Measurements from ENCODE around the gene RSRC1.

Gene RSRC1

GRCh38 chr3:158443632-158444031 is 333.7 kb downstream of the RSRC1 start:
- TF ChIP-seq CTCF (IDR thresholded peaks at IDR 0.05; ENCODE audit: low read length) (no peak), EZH2 (IDR thresholded peaks at IDR 0.05; ENCODE audit: borderline replicate concordance, low read length) (no peak)
- no peak overlapping the region for H3K4me3 ChIP-seq (ENCODE audit: low read depth, low read length, poor library complexity, severe bottlenecking)
- H3K4me1 ChIP-seq (ENCODE audit: insufficient read depth, low read length, severe bottlenecking), result no peaks in the 10 kb centered on the region

GRCh38 chr3:158447408-158447807 is 337.5 kb downstream of the RSRC1 start:
- Histone ChIP-seq H3K4me3 (ENCODE audit: low read depth, low read length, poor library complexity, severe bottlenecking) (no peak overlapping the region), H3K36me3 (ENCODE audit: insufficient read depth, low read length) (no peaks in the 10 kb centered on the region), H3K79me2 (ENCODE audit: insufficient read depth, low read length) (no peaks in the 10 kb centered on the region), H3K9ac (ENCODE audit: low read length) (no peak overlapping the region), H3K9me3 (ENCODE audit: low read length) (no peaks in the 10 kb centered on the region), H2AFZ (ENCODE audit: low read length) (no peak overlapping the region), H3F3A (ENCODE audit: insufficient read depth, low read length) (no peaks in the 10 kb centered on the region), H3K27ac (ENCODE audit: low read depth, low read length, poor library complexity, severe bottlenecking) (no peak overlapping the region), H3K4me1 (ENCODE audit: insufficient read depth, low read length, severe bottlenecking) (peaks cover 6% of the 10 kb centered on the region), H4K20me1 (ENCODE audit: insufficient read depth, low read length) (no peaks in the 10 kb centered on the region), H3K4me2 (ENCODE audit: low read length) (no peak overlapping the region), H3K27me3 (ENCODE audit: insufficient read depth, low read length) (no peaks in the 10 kb centered on the region), H3K9me2 (ENCODE audit: low read depth, low read length) (no peaks in the 10 kb centered on the region)
- TF ChIP-seq EZH2 (IDR thresholded peaks at IDR 0.05; ENCODE audit: borderline replicate concordance, low read length) (no peak), CTCF (IDR thresholded peaks at IDR 0.05; ENCODE audit: low read length) (no peak)

More at GRCh38 chr3:158443632-158444031, 333.7 kb downstream of the RSRC1 start:
- Histone ChIP-seq H3K9me3 (ENCODE audit: low read length) (no peaks in the 10 kb centered on the region), H3F3A (ENCODE audit: insufficient read depth, low read length) (no peaks in the 10 kb centered on the region), H2AFZ (ENCODE audit: low read length) (no peak overlapping the region), H3K9ac (ENCODE audit: low read length) (no peak overlapping the region), H3K4me2 (ENCODE audit: low read length) (no peak overlapping the region), H3K36me3 (ENCODE audit: insufficient read depth, low read length) (no peaks in the 10 kb centered on the region), H3K79me2 (ENCODE audit: insufficient read depth, low read length) (no peaks in the 10 kb centered on the region), H3K27ac (ENCODE audit: low read depth, low read length, poor library complexity, severe bottlenecking) (no peak overlapping the region), H3K9me2 (ENCODE audit: low read depth, low read length) (no peaks in the 10 kb centered on the region), H4K20me1 (ENCODE audit: insufficient read depth, low read length) (no peaks in the 10 kb centered on the region), H3K27me3 (ENCODE audit: insufficient read depth, low read length) (no peaks in the 10 kb centered on the region)

- H3F3A ChIP-seq (ENCODE audit: insufficient read depth, low read length), result no peaks in the 10 kb centered on the region
- no peaks in the 10 kb centered on the region for H3K36me3 ChIP-seq (ENCODE audit: insufficient read depth, low read length)
- no peak overlapping the region for H3K4me2 ChIP-seq (ENCODE audit: low read length)
- H4K20me1 ChIP-seq (ENCODE audit: insufficient read depth, low read length), result no peaks in the 10 kb centered on the region
- H3K9me2 ChIP-seq (ENCODE audit: low read depth, low read length), result no peaks in the 10 kb centered on the region
- H3K79me2 ChIP-seq (ENCODE audit: insufficient read depth, low read length), result no peaks in the 10 kb centered on the region
- no peak overlapping the region for H3K27ac ChIP-seq (ENCODE audit: low read depth, low read length, poor library complexity, severe bottlenecking)
- H3K4me3 ChIP-seq (ENCODE audit: low read depth, low read length, poor library complexity, severe bottlenecking), result no peak overlapping the region
- H3K9me3 ChIP-seq (ENCODE audit: low read length), result no peaks in the 10 kb centered on the region
- H3K27me3 ChIP-seq (ENCODE audit: insufficient read depth, low read length), result no peaks in the 10 kb centered on the region
- H2AFZ ChIP-seq (ENCODE audit: low read length), result no peak overlapping the region
- TF ChIP-seq CTCF (IDR thresholded peaks at IDR 0.05; ENCODE audit: low read length) (no peak), EZH2 (IDR thresholded peaks at IDR 0.05; ENCODE audit: borderline replicate concordance, low read length) (no peak)
- H3K9ac ChIP-seq (ENCODE audit: low read length), result no peak overlapping the region
- H3K4me1 ChIP-seq (ENCODE audit: insufficient read depth, low read length, severe bottlenecking), result peaks cover 6% of the 10 kb centered on the region
Observed at GRCh38 chr3:158451405-158452055, 341.6 kb downstream of the RSRC1 start.
